ENCODE data around the gene CITED2. TPM values are rescaled to one million over a fixed set of nuclear protein-coding genes. Genes with fewer than 3 reads are reported as not detected.
A peak's percentile ranks its signal among the peaks of the same experiment; 100 is the strongest.

The CITED2 gene
- total RNA-seq, 4 donors from 2014 or later: 297 to 618 (median 413) TPM

GRCh38 chr6:139381216-139381865 is 6.9 kb upstream of the CITED2 start:
- TF ChIP-seq CTCF (IDR thresholded peaks at IDR 0.05): no peak
- TF ChIP-seq POLR2A (IDR thresholded peaks at IDR 0.05): no peak
- TF ChIP-seq EP300 (IDR thresholded peaks at IDR 0.05): no peak
- H3K4me3 ChIP-seq: no peak overlapping the region

GRCh38 chr6:139380611-139381010 is 6.2 kb upstream of the CITED2 start:
- no peak for DNase-seq (ENCODE audit: low spot score in 2 of 2)
- Histone ChIP-seq H3K36me3 (no peaks in the 10 kb centered on the region), H3K27ac (peak overlapping the region in 1 of 4 donors; percentile 53), H3K9me3 (peaks cover 0 to 3% (median 0%) of the 10 kb centered on the region in 4 donors), H3K4me1 (peaks cover 0 to 16% (median 2%) of the 10 kb centered on the region in 4 donors), H3K27me3 (no peaks in the 10 kb centered on the region), H3K4me3 (no peak overlapping the region)
- TF ChIP-seq POLR2A (IDR thresholded peaks at IDR 0.05): no peak
- TF ChIP-seq EP300 (IDR thresholded peaks at IDR 0.05): no peak
- TF ChIP-seq CTCF (IDR thresholded peaks at IDR 0.05): no peak
- 86 to 94% methylated on average over 2 of the region's 2 CpGs for WGBS, 2 donors

More at GRCh38 chr6:139381216-139381865, 6.9 kb upstream of the CITED2 start:
- H3K4me1 ChIP-seq: peaks cover 0 to 13% (median under 1%) of the 10 kb centered on the region in 4 donors
- H3K9me3 ChIP-seq: peaks cover 0 to 3% (median 0%) of the 10 kb centered on the region in 4 donors
- WGBS, 2 donors: 55 to 63% methylated on average over 6 of the region's 6 CpGs
- DNase-seq (ENCODE audit: low spot score in 2 of 2): no peak
- H3K36me3 ChIP-seq: no peaks in the 10 kb centered on the region
- peak overlapping the region in 2 of 4 donors; percentile 1 to 53 for H3K27ac ChIP-seq
- no peaks in the 10 kb centered on the region for H3K27me3 ChIP-seq

- H3K36me3 ChIP-seq: no peaks in the 10 kb centered on the region
- peaks cover 0 to 3% (median 0%) of the 10 kb centered on the region in 4 donors for H3K9me3 ChIP-seq
- peaks cover 0 to 16% (median 2%) of the 10 kb centered on the region in 4 donors for H3K4me1 ChIP-seq
- DNase-seq (ENCODE audit: low spot score in 2 of 2): no peak
- H3K4me3 ChIP-seq: no peak overlapping the region
- 90 to 93% methylated on average over 7 of the region's 7 CpGs for WGBS, 2 donors
- H3K27ac ChIP-seq: peak overlapping the region in 1 of 4 donors; percentile 53
- TF ChIP-seq CTCF (IDR thresholded peaks at IDR 0.05): no peak
- no peak for TF ChIP-seq POLR2A (IDR thresholded peaks at IDR 0.05)
- no peak for TF ChIP-seq EP300 (IDR thresholded peaks at IDR 0.05)
- H3K27me3 ChIP-seq: no peaks in the 10 kb centered on the region
Observed at GRCh38 chr6:139380168-139380567, 5.7 kb upstream of the CITED2 start.

GRCh38 chr6:139378882-139379341 is 4.5 kb upstream of the CITED2 start:
- 87 to 96% methylated on average over 1 of the region's 1 CpG for WGBS, 2 donors

More at GRCh38 chr6:139378882-139379341, 4.5 kb upstream of the CITED2 start:
- peaks cover 0 to 11% (median 2%) of the 10 kb centered on the region in 4 donors for H3K4me1 ChIP-seq
- H3K36me3 ChIP-seq: peaks cover 0 to 2% (median 0%) of the 10 kb centered on the region in 3 donors
- H3K9me3 ChIP-seq: peaks cover 0 to 3% (median 0%) of the 10 kb centered on the region in 4 donors
- TF ChIP-seq EP300 (IDR thresholded peaks at IDR 0.05): no peak
- no peak for TF ChIP-seq CTCF (IDR thresholded peaks at IDR 0.05)
- no peak for TF ChIP-seq POLR2A (IDR thresholded peaks at IDR 0.05)
- H3K27ac ChIP-seq: no peak overlapping the region
- H3K4me3 ChIP-seq: no peak overlapping the region
- DNase-seq (ENCODE audit: low spot score in 2 of 2): no peak
- no peaks in the 10 kb centered on the region for H3K27me3 ChIP-seq
